Dendritic cell treated with granulocyte-macrophage colony-stimulating factor and Interleukin-4, amounts not matched to agents 40 ng/mL and 50 ng/mL, for 4 days (primary cell): ENCODE data around the gene CEP112.
"Not testable (repeated sequence)": the region's sequence is repeated elsewhere in the genome, so short reads cannot be mapped to it uniquely, and the experiment has no call there.

Experiments
- H3K27ac Mint-ChIP-seq: one replicate; pipeline ENCODE4 v1.8.0; 2022; ENCODE audit warnings: mild to moderate bottlenecking, mixed read lengths
- H3K27me3 Mint-ChIP-seq: one replicate; pipeline ENCODE4 v1.8.0; 2022; ENCODE audit warnings: mild to moderate bottlenecking, mixed read lengths
- H3K36me3 Mint-ChIP-seq: one replicate; pipeline ENCODE4 v1.8.0; 2022; ENCODE audit warnings: low read depth, mixed read lengths
- H3K4me1 Mint-ChIP-seq: one replicate; pipeline ENCODE4 v1.8.0; 2022; ENCODE audit warnings: low read depth, mixed read lengths
- H3K4me3 Mint-ChIP-seq: one replicate; pipeline ENCODE4 v1.8.0; 2022; ENCODE audit warnings: mild to moderate bottlenecking, moderate library complexity, mixed read lengths
- H3K9me3 Mint-ChIP-seq: one replicate; pipeline ENCODE4 v1.8.0; 2022; ENCODE audit warnings: mixed read lengths
- intact Hi-C: fragments of 100-400 bp; cut with micrococcal nuclease; formaldehyde crosslinking; loops from one replicate; pipeline ENCODE4 v1.15.0; 2022

Gene CEP112

GRCh38 chr17:65797809-65798208 is 394.1 kb downstream of the CEP112 start:
- no peaks in the 10 kb centered on the region for H3K4me1 Mint-ChIP-seq
- peaks cover 3% of the 10 kb centered on the region for H3K27me3 Mint-ChIP-seq
- peaks cover 23% of the 10 kb centered on the region for H3K9me3 Mint-ChIP-seq
- intact Hi-C loops, result loop anchor here (10.0 kb wide), 1 partner anchor 563 kb away; no protein-coding TSS in a partner anchor
- no peak overlapping the region for H3K4me3 Mint-ChIP-seq
- no peak overlapping the region for H3K27ac Mint-ChIP-seq
- no peaks in the 10 kb centered on the region for H3K36me3 Mint-ChIP-seq

DNA sequence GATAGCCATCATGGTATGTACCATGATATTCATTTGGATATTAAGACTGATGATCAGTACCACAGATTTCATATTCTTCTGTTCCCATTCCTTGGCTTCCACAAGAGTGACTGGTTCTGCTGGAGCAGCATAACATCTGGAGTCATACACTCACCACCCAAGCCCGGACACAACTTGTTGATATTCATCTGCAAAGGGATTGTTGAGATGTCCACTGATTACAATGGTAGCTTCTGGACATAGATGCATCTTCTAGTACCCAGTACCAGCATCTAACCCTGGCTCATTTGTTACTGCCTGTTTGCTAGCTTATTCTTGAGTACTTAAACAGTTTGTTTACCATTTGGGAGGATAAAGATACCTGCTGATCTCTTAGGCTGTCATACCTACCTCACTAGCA is 394.8 kb downstream of the CEP112 start:
- Mint-ChIP-seq H3K9me3 (peaks cover 16% of the 10 kb centered on the region), H3K36me3 (no peaks in the 10 kb centered on the region), H3K4me1 (no peaks in the 10 kb centered on the region), H3K4me3 (no peak overlapping the region), H3K27me3 (peaks cover 3% of the 10 kb centered on the region), H3K27ac (no peak overlapping the region)
- intact Hi-C loops, result loop anchor here (10.0 kb wide), 1 partner anchor 562 kb away; no protein-coding TSS in a partner anchor

GRCh38 chr17:65794572-65794971 is 397.4 kb downstream of the CEP112 start:
- intact Hi-C loops, result loop anchor here (10.0 kb wide), 1 partner anchor 560 kb away; no protein-coding TSS in a partner anchor
- Mint-ChIP-seq H3K9me3 (no peaks in the 10 kb centered on the region), H3K27ac (no peak overlapping the region), H3K4me1 (no peaks in the 10 kb centered on the region), H3K36me3 (no peaks in the 10 kb centered on the region), H3K27me3 (peaks cover 3% of the 10 kb centered on the region), H3K4me3 (no peak overlapping the region)

DNA sequence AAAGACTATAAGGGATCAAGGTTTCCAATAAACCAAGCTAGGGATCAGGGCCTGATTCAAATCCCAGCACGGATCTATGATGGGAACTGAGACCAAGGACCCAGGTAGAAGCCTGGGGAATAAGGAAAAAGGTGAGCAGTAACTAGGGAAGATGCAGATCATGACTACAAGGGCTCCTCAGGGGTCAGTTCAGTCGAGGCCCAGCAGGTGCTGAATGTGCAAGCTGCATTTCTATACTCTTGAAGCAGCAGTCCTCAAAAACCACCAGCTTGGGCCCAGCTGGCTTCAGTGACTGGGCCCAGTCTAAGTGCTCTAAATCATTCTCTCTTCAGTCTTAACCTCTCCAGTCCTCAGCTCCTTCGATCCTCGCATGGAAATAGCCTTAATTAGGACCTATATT is 401.7 kb downstream of the CEP112 start:
- Mint-ChIP-seq H3K4me3 (no peak overlapping the region), H3K27ac (no peak overlapping the region), H3K4me1 (peaks cover 5% of the 10 kb centered on the region), H3K27me3 (peaks cover 3% of the 10 kb centered on the region), H3K9me3 (no peaks in the 10 kb centered on the region), H3K36me3 (no peaks in the 10 kb centered on the region)
- intact Hi-C loops, result loop anchor here (10.0 kb wide), 1 partner anchor 555 kb away; no protein-coding TSS in a partner anchor

GRCh38 chr17:65787503-65787902 is 404.4 kb downstream of the CEP112 start:
- Mint-ChIP-seq H3K4me1 (peaks cover 12% of the 10 kb centered on the region), H3K9me3 (no peaks in the 10 kb centered on the region), H3K27me3 (no peaks in the 10 kb centered on the region), H3K4me3 (no peak overlapping the region), H3K36me3 (no peaks in the 10 kb centered on the region), H3K27ac (no peak overlapping the region)
- intact Hi-C loops, result no loop called here

GRCh38 chr17:65786479-65786878 is 405.5 kb downstream of the CEP112 start:
- no peak overlapping the region for H3K4me3 Mint-ChIP-seq
- no peak overlapping the region for H3K27ac Mint-ChIP-seq
- intact Hi-C loops, result no loop called here
- no peaks in the 10 kb centered on the region for H3K36me3 Mint-ChIP-seq
- H3K27me3 Mint-ChIP-seq, result no peaks in the 10 kb centered on the region
- H3K4me1 Mint-ChIP-seq, result peaks cover 12% of the 10 kb centered on the region
- H3K9me3 Mint-ChIP-seq, result peaks cover 4% of the 10 kb centered on the region

DNA sequence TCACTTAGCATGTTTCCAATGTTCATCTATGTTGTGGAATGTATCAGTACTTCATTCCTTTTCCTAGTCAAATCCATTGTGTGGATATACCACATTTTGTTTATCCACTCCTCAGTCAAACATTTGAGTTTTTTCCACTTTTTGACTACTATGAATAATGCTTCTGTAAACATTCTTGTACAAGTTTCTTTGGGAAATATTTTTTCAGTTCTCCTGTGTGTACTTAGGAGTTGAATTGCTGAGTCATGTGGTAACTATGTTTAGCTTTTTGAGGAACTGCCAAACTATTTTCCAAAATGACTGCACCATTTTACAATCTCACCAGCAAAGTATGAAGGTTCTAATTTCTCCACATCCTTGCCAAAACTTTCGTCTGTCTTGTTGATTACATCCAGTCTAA is 406.8 kb downstream of the CEP112 start:
- H3K27me3 Mint-ChIP-seq, result no peaks in the 10 kb centered on the region
- H3K9me3 Mint-ChIP-seq, result peaks cover 7% of the 10 kb centered on the region
- no peak overlapping the region for H3K4me3 Mint-ChIP-seq
- peaks cover 12% of the 10 kb centered on the region for H3K4me1 Mint-ChIP-seq
- intact Hi-C loops, result no loop called here
- no peaks in the 10 kb centered on the region for H3K36me3 Mint-ChIP-seq
- H3K27ac Mint-ChIP-seq, result no peak overlapping the region

- intact Hi-C loops, result no loop called here
Observed at GRCh38 chr17:65783845-65784334, 408.0 kb downstream of the CEP112 start.

DNA sequence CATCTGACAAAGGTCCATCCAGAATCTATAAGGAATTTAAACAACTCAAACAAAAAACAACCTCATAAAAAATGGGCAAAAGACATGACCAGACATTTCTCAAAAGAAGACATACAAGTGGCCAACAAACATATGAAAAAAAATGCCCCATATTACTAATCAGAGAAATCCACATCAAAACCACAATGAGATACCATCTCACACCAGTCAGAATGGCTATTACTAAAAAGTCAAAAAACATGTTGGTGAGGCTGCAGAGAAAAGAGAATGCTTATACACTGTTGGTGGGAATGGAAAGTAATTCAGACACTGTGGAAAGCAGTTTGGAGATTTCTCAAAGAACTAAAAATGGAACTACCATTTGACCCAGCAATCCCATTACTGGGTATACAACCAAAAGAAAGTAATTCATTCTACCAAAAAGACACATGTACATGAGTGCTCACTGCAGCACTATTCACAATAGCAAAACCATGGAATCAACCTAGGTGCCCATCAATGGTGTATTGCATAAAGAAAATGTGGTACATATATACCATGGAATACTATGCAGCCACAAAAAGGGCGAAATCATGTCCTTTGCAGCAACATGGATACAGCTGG is 409.7 kb downstream of the CEP112 start:
- not testable (repeated sequence) for H3K27ac Mint-ChIP-seq, H3K36me3 Mint-ChIP-seq

More at GRCh38 chr17:65783845-65784334, 408.0 kb downstream of the CEP112 start:
- Mint-ChIP-seq H3K27ac (no peak overlapping the region), H3K27me3 (no peaks in the 10 kb centered on the region), H3K36me3 (no peaks in the 10 kb centered on the region), H3K4me3 (no peak overlapping the region), H3K4me1 (peaks cover 12% of the 10 kb centered on the region), H3K9me3 (peaks cover 7% of the 10 kb centered on the region)

GRCh38 chr17:65780111-65780510 is 411.8 kb downstream of the CEP112 start:
- Mint-ChIP-seq H3K36me3 (no peaks in the 10 kb centered on the region), H3K4me3 (no peak overlapping the region), H3K4me1 (peaks cover 9% of the 10 kb centered on the region), H3K27me3 (no peaks in the 10 kb centered on the region), H3K9me3 (peaks cover 7% of the 10 kb centered on the region), H3K27ac (no peak overlapping the region)
- intact Hi-C loops, result no loop called here

More for the DNA sequence above, 409.7 kb downstream of the CEP112 start:
- H3K27me3 Mint-ChIP-seq, intact Hi-C loops, H3K9me3 Mint-ChIP-seq, H3K4me3 Mint-ChIP-seq: not testable (repeated sequence)
- peaks cover 12% of the 10 kb centered on the region for H3K4me1 Mint-ChIP-seq

- intact Hi-C loops, result no loop called here
- Mint-ChIP-seq H3K9me3 (peaks cover 7% of the 10 kb centered on the region), H3K27me3 (no peaks in the 10 kb centered on the region), H3K4me1 (peaks cover 12% of the 10 kb centered on the region), H3K27ac (no peak overlapping the region), H3K36me3 (no peaks in the 10 kb centered on the region), H3K4me3 (no peak overlapping the region)
Observed at GRCh38 chr17:65776890-65777289, 415.0 kb downstream of the CEP112 start.

- H3K36me3 Mint-ChIP-seq, result no peaks in the 10 kb centered on the region
Observed at GRCh38 chr17:65774787-65775186, 417.1 kb downstream of the CEP112 start.

DNA sequence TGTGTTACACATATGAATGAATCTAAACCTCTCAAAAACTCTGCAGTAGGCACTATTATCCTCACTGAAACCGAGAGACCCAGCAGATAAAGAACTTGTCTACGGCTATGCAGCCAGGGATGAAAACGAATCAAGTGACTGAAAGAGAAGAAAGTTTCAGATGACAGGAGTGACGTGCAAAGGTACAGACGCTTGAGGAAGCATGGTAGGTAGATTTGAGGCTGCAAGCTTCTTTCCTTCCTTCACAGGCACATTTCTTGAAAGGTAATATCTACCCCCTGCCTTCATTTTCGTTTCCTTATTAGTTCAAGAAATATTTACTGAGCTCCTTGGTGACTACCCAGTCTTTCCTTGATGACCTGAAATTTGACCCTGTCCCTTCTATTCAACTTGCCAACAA is 418.9 kb downstream of the CEP112 start:
- no peaks in the 10 kb centered on the region for H3K9me3 Mint-ChIP-seq
- intact Hi-C loops, result no loop called here
- H3K4me1 Mint-ChIP-seq, result peaks cover 12% of the 10 kb centered on the region
- no peak overlapping the region for H3K4me3 Mint-ChIP-seq
- H3K27ac Mint-ChIP-seq, result no peak overlapping the region
- no peaks in the 10 kb centered on the region for H3K36me3 Mint-ChIP-seq
- H3K27me3 Mint-ChIP-seq, result peaks cover 1% of the 10 kb centered on the region

More at GRCh38 chr17:65774787-65775186, 417.1 kb downstream of the CEP112 start:
- no peaks in the 10 kb centered on the region for H3K9me3 Mint-ChIP-seq
- peaks cover 12% of the 10 kb centered on the region for H3K4me1 Mint-ChIP-seq
- H3K27ac Mint-ChIP-seq, result peak overlapping the region; percentile 38
- H3K4me3 Mint-ChIP-seq, result no peak overlapping the region
- intact Hi-C loops, result no loop called here
- H3K27me3 Mint-ChIP-seq, result peaks cover 1% of the 10 kb centered on the region

DNA sequence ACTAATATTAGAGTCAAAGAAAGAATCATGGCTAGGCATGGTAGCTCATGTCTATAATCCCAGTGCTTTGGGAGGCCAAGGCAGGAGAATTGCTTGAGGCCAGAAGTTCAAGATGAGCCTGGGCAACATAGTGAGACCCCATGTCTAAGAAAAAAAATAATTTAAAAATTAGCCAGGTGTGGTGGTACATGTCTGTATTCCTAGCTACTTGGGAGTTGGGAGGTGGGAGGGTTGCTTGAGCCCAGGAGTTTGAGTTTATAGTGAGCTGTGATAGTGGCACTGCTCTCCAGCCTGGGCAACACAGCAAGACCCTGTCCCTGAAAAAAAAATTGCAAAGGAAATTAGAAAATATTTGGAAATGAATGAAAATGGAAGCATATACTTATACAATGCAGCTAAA is 420.2 kb downstream of the CEP112 start:
- Mint-ChIP-seq H3K4me3 (no peak overlapping the region), H3K4me1 (peaks cover 12% of the 10 kb centered on the region), H3K36me3 (no peaks in the 10 kb centered on the region), H3K27me3 (peaks cover 1% of the 10 kb centered on the region), H3K27ac (no peak overlapping the region), H3K9me3 (no peaks in the 10 kb centered on the region)
- intact Hi-C loops, result no loop called here

DNA sequence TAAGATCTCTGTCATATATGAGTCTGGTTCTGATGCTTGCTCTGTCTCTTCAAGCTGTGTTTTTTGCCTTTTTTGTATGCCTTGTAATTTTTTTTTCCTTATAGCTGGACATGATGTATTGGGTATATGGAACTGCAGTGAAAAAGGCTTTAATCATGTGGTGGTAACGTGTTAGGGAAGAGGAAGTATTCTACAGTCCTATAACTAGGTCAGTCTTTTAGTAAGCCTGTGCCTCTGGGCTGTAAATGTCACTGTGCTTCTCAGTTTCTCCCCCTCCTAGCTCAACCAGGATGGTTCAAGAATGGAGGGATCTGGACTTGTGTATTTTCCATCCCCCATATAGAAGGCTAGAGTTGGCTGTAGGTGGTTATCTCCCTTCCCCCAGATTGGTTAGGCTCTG is 428.1 kb downstream of the CEP112 start:
- no peaks in the 10 kb centered on the region for H3K4me1 Mint-ChIP-seq
- H3K27ac Mint-ChIP-seq, result no peak overlapping the region
- intact Hi-C loops, result no loop called here
- H3K4me3 Mint-ChIP-seq, result no peak overlapping the region
- H3K36me3 Mint-ChIP-seq, result no peaks in the 10 kb centered on the region
- H3K27me3 Mint-ChIP-seq, result no peaks in the 10 kb centered on the region
- H3K9me3 Mint-ChIP-seq, result no peaks in the 10 kb centered on the region
